Stimulated activated CD4-positive, alpha-beta T cell treated with anti-CD3 and anti-CD28 coated beads, Interleukin-4, amount 100 ng/mL, for 24 hours (primary cell): ENCODE measurements around the gene LRRC4B.
"Not testable (repeated sequence)": the region's sequence is repeated elsewhere in the genome, so short reads cannot be mapped to it uniquely, and the experiment has no call there.

Source experiments
- DNase-seq: peaks from one replicate; pipeline ENCODE4 v3.0.0-alpha.2; 2020

LRRC4B gene

GRCh38 chr19:50567882-50568727, at the start of gene LRRC4B:
Gene LRRC4B, minus strand, starts transcription at chr19:50568435. Its CDS starts 19,597 bp downstream, at chr19:50548838.
- no peak for DNase-seq

DNA sequence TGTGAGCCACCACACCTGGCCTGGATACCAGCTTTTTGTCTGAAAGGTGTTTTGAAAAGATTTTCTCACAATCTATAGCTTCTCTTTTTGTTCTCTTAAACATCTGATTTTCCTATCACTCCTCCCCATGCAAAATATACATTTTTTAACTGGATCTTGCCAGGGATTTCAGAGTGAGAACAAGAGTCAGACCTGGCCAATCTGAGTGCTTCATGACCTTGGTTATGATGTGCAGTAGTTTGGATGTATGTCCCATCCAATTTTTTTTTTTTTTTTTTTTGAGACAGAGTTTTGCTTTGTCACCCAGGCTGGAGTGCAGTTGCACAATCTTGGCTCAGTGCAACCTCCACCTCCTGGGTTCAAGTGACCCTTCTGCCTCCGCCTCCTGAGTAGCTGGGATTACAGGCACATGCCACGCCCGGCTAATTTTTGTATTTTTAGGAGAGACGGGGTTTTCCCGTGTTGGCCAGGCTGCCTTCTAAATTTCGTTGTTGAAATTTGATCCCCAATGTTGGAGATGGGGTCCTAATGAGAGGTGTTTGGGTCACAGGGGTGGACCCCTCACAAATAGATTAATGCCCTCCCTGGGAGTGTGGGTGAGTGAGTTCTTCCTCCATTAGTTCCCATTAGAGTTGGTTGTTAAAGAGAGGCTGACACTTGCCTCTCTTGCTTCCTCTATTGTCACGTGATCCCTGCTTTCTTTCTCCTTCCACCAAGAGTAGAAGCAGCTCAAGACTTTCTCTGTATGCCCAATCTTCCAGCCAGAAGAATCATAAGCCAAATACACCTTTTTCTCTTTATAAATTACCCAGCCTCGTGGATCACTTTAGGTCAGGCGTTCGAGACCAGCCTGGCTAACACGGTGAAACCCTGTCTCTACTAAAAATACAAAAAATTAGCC, 44.5 kb upstream of the LRRC4B start:
- DNase-seq: not testable (repeated sequence)

- DNase-seq: peak; percentile 77
Measured at GRCh38 chr19:50607874-50608785, 39.9 kb upstream of the LRRC4B start.

GRCh38 chr19:50607388-50607787, 39.2 kb upstream of the LRRC4B start:
- no peak for DNase-seq

GRCh38 chr19:50606059-50606836, 38.0 kb upstream of the LRRC4B start:
- not testable (repeated sequence) for DNase-seq

- not testable (repeated sequence) for DNase-seq
Measured at GRCh38 chr19:50604264-50605073, 36.2 kb upstream of the LRRC4B start.

DNA sequence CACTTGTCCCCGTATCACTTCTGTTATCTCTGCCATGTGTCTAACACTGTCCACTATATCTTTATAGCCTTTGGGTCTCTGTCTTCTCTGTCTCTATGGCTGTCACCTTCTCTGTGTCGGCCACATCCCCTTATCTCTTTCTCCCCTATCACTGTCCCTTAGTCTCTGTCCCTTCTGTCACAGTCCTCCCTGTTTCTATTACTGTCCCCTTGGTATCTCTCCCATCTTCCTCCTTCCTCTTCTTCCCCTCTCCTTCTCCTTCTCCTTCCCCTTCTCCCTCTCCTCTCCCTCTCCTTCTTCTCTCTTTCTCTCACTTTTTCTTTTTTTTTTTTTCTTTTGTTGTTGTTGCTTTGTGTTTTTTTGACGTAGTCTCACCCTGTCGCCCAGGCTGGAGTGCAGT, 34.7 kb upstream of the LRRC4B start:
- DNase-seq: no peak

DNA sequence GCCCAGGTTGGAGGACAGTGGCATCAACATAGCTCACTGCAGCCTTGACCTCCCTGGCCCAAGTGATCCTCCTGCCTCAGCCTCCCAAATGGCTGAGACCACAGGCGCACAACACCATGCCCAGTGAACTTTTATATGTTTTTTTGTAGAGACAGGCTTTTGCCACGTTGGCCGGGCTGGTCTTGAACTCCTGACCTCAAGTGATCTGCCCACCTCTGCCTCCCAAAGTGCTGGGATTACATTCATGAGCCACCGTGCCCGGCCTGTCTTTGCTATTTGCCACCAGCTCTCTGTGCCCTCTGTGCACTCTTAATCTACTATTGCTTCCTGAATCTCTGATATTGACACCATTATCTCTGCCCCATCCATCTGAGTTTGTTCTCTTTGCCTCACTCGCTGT, 34.3 kb upstream of the LRRC4B start:
- DNase-seq: no peak

- no peak for DNase-seq
Measured at GRCh38 chr19:50602089-50602422, 33.8 kb upstream of the LRRC4B start.

- no peak for DNase-seq
Measured at GRCh38 chr19:50601407-50602088, 33.3 kb upstream of the LRRC4B start.

DNA sequence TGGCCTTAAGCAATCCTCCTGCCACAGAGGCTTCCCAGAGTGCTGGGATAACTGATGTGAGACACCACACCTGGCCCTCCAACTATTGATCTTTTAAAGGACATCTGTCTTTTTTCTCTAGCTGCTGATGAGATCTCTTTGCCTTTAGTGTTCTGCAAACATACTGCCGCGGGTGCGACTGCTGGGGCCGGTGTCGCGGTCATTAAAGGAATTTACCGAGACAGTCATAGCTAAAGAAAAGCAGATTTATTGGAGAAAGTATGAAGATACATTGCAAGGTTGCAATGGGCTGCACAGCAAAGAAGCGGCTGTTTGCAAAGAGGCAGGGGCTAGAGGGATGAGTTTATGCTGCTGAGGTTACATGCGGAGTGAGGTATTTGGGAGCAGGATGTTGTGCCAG, 31.2 kb upstream of the LRRC4B start:
- DNase-seq: no peak

GRCh38 chr19:50590191-50590590, 22.0 kb upstream of the LRRC4B start:
- no peak for DNase-seq

GRCh38 chr19:50581795-50582660, 13.8 kb upstream of the LRRC4B start:
- not testable (repeated sequence) for DNase-seq

GRCh38 chr19:50580970-50581634, 12.9 kb upstream of the LRRC4B start:
- DNase-seq: no peak

GRCh38 chr19:50580240-50580639, 12.0 kb upstream of the LRRC4B start:
- no peak for DNase-seq

DNA sequence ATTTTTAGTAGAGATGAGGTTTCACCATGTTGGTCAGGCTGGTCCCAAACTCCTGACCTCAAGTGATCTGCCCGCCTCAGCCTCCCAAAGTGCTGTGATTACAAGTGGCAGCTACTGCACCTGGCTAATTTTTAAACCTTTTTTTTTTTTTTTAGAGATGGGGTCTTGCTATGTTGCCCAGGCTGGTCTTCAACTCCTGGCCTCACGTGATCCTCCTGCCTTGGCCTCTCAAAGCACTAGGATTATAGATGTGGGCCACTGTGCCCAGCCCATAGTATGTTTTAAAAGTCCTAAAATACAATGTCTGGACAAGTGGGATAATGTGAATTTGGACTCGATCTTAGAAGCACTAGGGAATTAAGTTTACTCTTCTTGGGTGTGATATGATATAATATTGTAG, 8.5 kb upstream of the LRRC4B start:
- not testable (repeated sequence) for DNase-seq

DNA sequence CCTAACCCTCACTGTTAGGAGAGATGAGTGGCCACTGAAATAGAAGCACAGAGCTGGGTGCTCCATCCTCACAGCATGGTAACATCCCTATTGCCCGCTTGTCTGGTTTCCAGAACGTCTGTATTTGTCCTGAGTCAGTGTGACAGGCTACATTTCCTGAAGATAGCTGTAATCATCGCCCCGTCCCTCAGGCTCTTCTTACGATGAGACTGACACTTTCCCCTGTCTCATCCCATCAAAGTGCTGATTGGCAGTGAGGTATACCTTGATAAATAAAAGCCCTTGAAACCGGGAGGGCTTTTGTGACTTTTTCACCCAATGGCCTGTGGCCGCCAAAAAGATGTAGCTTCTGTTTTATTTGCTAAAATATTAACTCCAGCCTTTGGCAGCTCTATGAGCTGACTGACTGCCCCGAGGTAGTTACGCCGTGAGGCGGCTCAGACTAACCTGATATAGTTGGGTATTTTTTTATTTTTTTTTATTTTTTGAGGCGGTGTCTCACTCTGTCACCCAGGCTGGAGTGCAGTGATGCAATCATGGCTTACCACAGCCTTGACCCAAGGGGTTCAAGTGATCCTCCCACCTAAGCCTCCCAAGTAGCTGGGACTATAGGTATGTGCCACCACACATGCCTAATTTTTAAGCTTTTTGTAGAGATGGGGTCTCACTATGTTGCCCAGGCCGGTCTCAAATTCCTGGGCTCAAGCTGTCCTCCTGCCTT, 5.7 kb upstream of the LRRC4B start:
- no peak for DNase-seq

GRCh38 chr19:50570997-50571396, 2.8 kb upstream of the LRRC4B start:
- DNase-seq: no peak
